Measurements from ENCODE around the gene SOX2.

SOX2 gene

GRCh38 chr3:181715571-181716340, 4.0 kb downstream of the SOX2 start:
- Histone ChIP-seq H3K27ac (ENCODE audit: insufficient read depth, low read length, poor library complexity, severe bottlenecking) (no peak overlapping the region), H3K9me3 (ENCODE audit: control insufficient read depth, low read length) (no peaks in the 10 kb centered on the region), H3K4me3 (ENCODE audit: insufficient read depth, low read depth, low read length, poor library complexity, severe bottlenecking) (no peak overlapping the region), H3K27me3 (replicated peaks; ENCODE audit: control insufficient read depth, insufficient read depth, low read length, poor library complexity, severe bottlenecking) (peaks cover 65% of the 10 kb centered on the region), H3K36me3 (ENCODE audit: control insufficient read depth, insufficient read depth, low read length) (no peaks in the 10 kb centered on the region), H3K4me1 (ENCODE audit: control insufficient read depth, insufficient read depth, low read length, poor library complexity, severe bottlenecking) (peaks cover 12% of the 10 kb centered on the region)
- DNase-seq = no peak

- no peak overlapping the region for H3K27ac ChIP-seq (ENCODE audit: insufficient read depth, low read length, poor library complexity, severe bottlenecking)
- DNase-seq = no peak
- no peaks in the 10 kb centered on the region for H3K36me3 ChIP-seq (ENCODE audit: control insufficient read depth, insufficient read depth, low read length)
- peaks cover 60% of the 10 kb centered on the region for H3K27me3 ChIP-seq (replicated peaks; ENCODE audit: control insufficient read depth, insufficient read depth, low read length, poor library complexity, severe bottlenecking)
- H3K4me3 ChIP-seq (ENCODE audit: insufficient read depth, low read depth, low read length, poor library complexity, severe bottlenecking) = no peak overlapping the region
- H3K4me1 ChIP-seq (ENCODE audit: control insufficient read depth, insufficient read depth, low read length, poor library complexity, severe bottlenecking) = peaks cover under 1% of the 10 kb centered on the region
- H3K9me3 ChIP-seq (ENCODE audit: control insufficient read depth, low read length) = no peaks in the 10 kb centered on the region
These were observed 5.2 kb downstream of the SOX2 start for GRCh38 chr3:181716966-181717365.

DNA sequence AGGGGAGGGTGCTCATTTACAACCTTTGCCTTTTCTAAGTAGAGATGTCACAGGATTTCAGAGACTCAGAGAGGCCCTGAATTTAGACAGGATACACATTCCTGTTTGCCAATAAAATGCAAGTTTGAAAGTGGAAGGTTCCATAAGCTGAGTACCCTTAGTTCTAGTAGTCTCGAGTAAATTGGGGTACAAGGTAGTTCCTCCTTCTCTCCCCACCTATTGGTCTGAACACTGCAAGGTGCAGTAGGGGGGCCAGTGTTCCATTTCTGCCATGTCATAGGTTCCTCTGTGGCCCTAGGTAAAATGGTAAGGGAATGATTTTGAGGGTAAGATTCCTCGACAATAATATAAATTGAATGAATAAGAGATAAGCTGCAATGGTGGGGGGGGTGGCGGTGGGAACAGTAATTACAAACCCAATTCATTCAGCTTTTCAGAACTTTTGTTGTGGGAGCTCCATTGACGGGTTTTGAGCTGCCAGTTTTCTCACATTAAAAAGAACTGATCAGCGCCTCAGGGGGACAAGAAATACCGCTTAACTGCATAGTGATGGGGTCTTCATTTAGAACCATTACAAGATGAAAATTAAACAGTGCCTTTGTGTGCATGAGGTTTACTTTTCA, 5.9 kb downstream of the SOX2 start:
- H3K4me3 ChIP-seq (ENCODE audit: insufficient read depth, low read depth, low read length, poor library complexity, severe bottlenecking) = no peak overlapping the region
- H3K9me3 ChIP-seq (ENCODE audit: control insufficient read depth, low read length) = no peaks in the 10 kb centered on the region
- no peaks in the 10 kb centered on the region for H3K36me3 ChIP-seq (ENCODE audit: control insufficient read depth, insufficient read depth, low read length)
- no peaks in the 10 kb centered on the region for H3K4me1 ChIP-seq (ENCODE audit: control insufficient read depth, insufficient read depth, low read length, poor library complexity, severe bottlenecking)
- no peak overlapping the region for H3K27ac ChIP-seq (ENCODE audit: insufficient read depth, low read length, poor library complexity, severe bottlenecking)
- peaks cover 59% of the 10 kb centered on the region for H3K27me3 ChIP-seq (replicated peaks; ENCODE audit: control insufficient read depth, insufficient read depth, low read length, poor library complexity, severe bottlenecking)
- DNase-seq = no peak

GRCh38 chr3:181718369-181718768, 6.6 kb downstream of the SOX2 start:
- H3K4me1 ChIP-seq (ENCODE audit: control insufficient read depth, insufficient read depth, low read length, poor library complexity, severe bottlenecking) = no peaks in the 10 kb centered on the region
- no peaks in the 10 kb centered on the region for H3K36me3 ChIP-seq (ENCODE audit: control insufficient read depth, insufficient read depth, low read length)
- H3K9me3 ChIP-seq (ENCODE audit: control insufficient read depth, low read length) = no peaks in the 10 kb centered on the region
- no peak overlapping the region for H3K27ac ChIP-seq (ENCODE audit: insufficient read depth, low read length, poor library complexity, severe bottlenecking)
- DNase-seq = no peak
- H3K27me3 ChIP-seq (replicated peaks; ENCODE audit: control insufficient read depth, insufficient read depth, low read length, poor library complexity, severe bottlenecking) = peaks cover 57% of the 10 kb centered on the region
- no peak overlapping the region for H3K4me3 ChIP-seq (ENCODE audit: insufficient read depth, low read depth, low read length, poor library complexity, severe bottlenecking)

DNA sequence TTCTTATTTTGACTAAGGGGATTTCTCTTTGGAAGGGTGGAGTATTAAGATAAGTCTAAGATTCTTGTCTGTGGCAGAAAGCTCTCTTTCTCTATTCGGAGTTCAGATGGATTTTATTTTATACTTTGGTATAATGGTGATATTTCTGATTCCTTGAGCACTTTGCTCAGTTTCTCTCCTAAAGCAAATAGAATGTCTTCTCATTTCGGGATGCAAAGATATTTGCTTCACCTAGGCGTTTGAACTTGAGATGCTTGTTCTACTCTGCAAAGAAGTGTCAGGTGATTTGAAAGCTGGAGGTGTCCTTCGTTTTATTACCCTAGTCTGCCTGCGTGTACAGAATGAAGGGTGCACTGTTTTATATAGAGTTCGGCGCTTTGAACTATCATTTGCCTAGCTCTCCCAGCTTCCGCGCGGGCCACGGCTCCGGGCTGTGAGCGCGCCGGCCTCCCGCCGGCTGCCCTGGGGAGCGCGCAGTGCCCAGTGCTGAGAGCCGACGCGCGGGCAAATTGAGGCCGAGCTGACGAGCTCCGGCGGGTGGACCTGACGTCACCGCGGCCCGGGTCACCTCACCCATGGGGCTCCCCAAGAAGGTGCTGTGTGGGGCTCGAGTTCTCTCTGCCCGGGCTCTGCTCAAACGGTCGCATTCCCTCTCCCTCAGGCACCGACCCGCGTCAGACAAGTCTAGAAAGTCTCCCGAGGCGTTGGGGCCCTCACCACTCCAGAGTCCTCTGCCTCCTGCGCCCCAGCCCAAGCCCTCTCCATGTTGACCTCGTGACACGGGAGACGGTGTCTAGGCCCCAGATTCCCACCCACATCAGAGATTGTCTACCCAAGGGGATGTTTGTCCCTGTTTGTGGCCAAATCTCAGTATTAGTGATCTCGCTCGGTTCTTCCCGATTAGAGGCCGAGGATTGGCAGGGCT, 7.5 kb downstream of the SOX2 start:
- no peak for DNase-seq
- Histone ChIP-seq H3K27ac (ENCODE audit: insufficient read depth, low read length, poor library complexity, severe bottlenecking) (no peak overlapping the region), H3K4me3 (ENCODE audit: insufficient read depth, low read depth, low read length, poor library complexity, severe bottlenecking) (no peak overlapping the region), H3K4me1 (ENCODE audit: control insufficient read depth, insufficient read depth, low read length, poor library complexity, severe bottlenecking) (peaks cover 3% of the 10 kb centered on the region), H3K27me3 (replicated peaks; ENCODE audit: control insufficient read depth, insufficient read depth, low read length, poor library complexity, severe bottlenecking) (peaks cover 65% of the 10 kb centered on the region), H3K36me3 (ENCODE audit: control insufficient read depth, insufficient read depth, low read length) (no peaks in the 10 kb centered on the region), H3K9me3 (ENCODE audit: control insufficient read depth, low read length) (no peaks in the 10 kb centered on the region)

- Histone ChIP-seq H3K27ac (ENCODE audit: insufficient read depth, low read length, poor library complexity, severe bottlenecking) (no peak overlapping the region), H3K4me3 (ENCODE audit: insufficient read depth, low read depth, low read length, poor library complexity, severe bottlenecking) (no peak overlapping the region), H3K27me3 (replicated peaks; ENCODE audit: control insufficient read depth, insufficient read depth, low read length, poor library complexity, severe bottlenecking) (peaks cover 69% of the 10 kb centered on the region), H3K9me3 (ENCODE audit: control insufficient read depth, low read length) (no peaks in the 10 kb centered on the region), H3K36me3 (ENCODE audit: control insufficient read depth, insufficient read depth, low read length) (no peaks in the 10 kb centered on the region), H3K4me1 (ENCODE audit: control insufficient read depth, insufficient read depth, low read length, poor library complexity, severe bottlenecking) (peaks cover 3% of the 10 kb centered on the region)
- DNase-seq = no peak
These were observed 8.4 kb downstream of the SOX2 start for GRCh38 chr3:181719991-181720680.

- DNase-seq = no peak
- Histone ChIP-seq H3K36me3 (ENCODE audit: control insufficient read depth, insufficient read depth, low read length) (no peaks in the 10 kb centered on the region), H3K27ac (ENCODE audit: insufficient read depth, low read length, poor library complexity, severe bottlenecking) (no peak overlapping the region), H3K9me3 (ENCODE audit: control insufficient read depth, low read length) (no peaks in the 10 kb centered on the region), H3K27me3 (replicated peaks; ENCODE audit: control insufficient read depth, insufficient read depth, low read length, poor library complexity, severe bottlenecking) (peaks cover 70% of the 10 kb centered on the region), H3K4me3 (ENCODE audit: insufficient read depth, low read depth, low read length, poor library complexity, severe bottlenecking) (no peak overlapping the region), H3K4me1 (ENCODE audit: control insufficient read depth, insufficient read depth, low read length, poor library complexity, severe bottlenecking) (peaks cover 3% of the 10 kb centered on the region)
These were observed 9.5 kb downstream of the SOX2 start for GRCh38 chr3:181721046-181721875.

- no peak overlapping the region for H3K4me3 ChIP-seq (ENCODE audit: insufficient read depth, low read depth, low read length, poor library complexity, severe bottlenecking)
- H3K27me3 ChIP-seq (replicated peaks; ENCODE audit: control insufficient read depth, insufficient read depth, low read length, poor library complexity, severe bottlenecking) = peaks cover 77% of the 10 kb centered on the region
- H3K36me3 ChIP-seq (ENCODE audit: control insufficient read depth, insufficient read depth, low read length) = no peaks in the 10 kb centered on the region
- H3K9me3 ChIP-seq (ENCODE audit: control insufficient read depth, low read length) = no peaks in the 10 kb centered on the region
- no peak for DNase-seq
- H3K4me1 ChIP-seq (ENCODE audit: control insufficient read depth, insufficient read depth, low read length, poor library complexity, severe bottlenecking) = peaks cover 5% of the 10 kb centered on the region
- H3K27ac ChIP-seq (ENCODE audit: insufficient read depth, low read length, poor library complexity, severe bottlenecking) = no peak overlapping the region
These were observed 10.4 kb downstream of the SOX2 start for GRCh38 chr3:181722156-181722555.

All from effector memory CD4-positive, alpha-beta T cell (primary cell).